BE2C (cell line): ENCODE measurements around the gene SPTLC1.

Experiments used
- DNase-seq: peaks from one replicate; pipeline ENCODE4 v3.0.0-alpha.2; 2020
- H3K27me3 ChIP-seq: fragments of 250-450 bp; sonication (Bioruptor Pico); 2 replicates; pipeline ENCODE4 v1.5.1; 2020; ENCODE audit warnings: mild to moderate bottlenecking
- H3K36me3 ChIP-seq: fragments of 250-450 bp; sonication (Bioruptor Pico); 2 replicates; pipeline ENCODE4 v1.5.1; 2020; ENCODE audit warnings: mild to moderate bottlenecking
- H3K4me1 ChIP-seq: fragments of 250-450 bp; sonication (Bioruptor Pico); 2 replicates; pipeline ENCODE4 v1.5.1; 2020
- H3K4me3 ChIP-seq: 2 replicates; pipeline ENCODE4 v1.5.1; 2011; ENCODE audit warnings: low read depth, low read length
- H3K9me3 ChIP-seq: fragments of 250-450 bp; sonication (Bioruptor Pico); 2 replicates; pipeline ENCODE4 v1.5.1; 2020
- CTCF ChIP-seq: IDR thresholded peaks from 2 replicates; pipeline ENCODE4 v1.5.1; 2012; ENCODE audit warnings: mild to moderate bottlenecking, low read depth, low read length

The SPTLC1 gene

GRCh38 chr9:92043002-92043401 is 72.2 kb downstream of the SPTLC1 start:
- Histone ChIP-seq H3K36me3 (peaks cover 40% of the 10 kb centered on the region), H3K4me1 (no peaks in the 10 kb centered on the region), H3K27me3 (no peaks in the 10 kb centered on the region), H3K9me3 (no peaks in the 10 kb centered on the region), H3K4me3 (no peak overlapping the region)
- DNase-seq, result no peak
- no peak for TF ChIP-seq CTCF

- Histone ChIP-seq H3K4me1 (no peaks in the 10 kb centered on the region), H3K4me3 (no peak overlapping the region), H3K36me3 (peaks cover 40% of the 10 kb centered on the region), H3K27me3 (no peaks in the 10 kb centered on the region), H3K9me3 (no peaks in the 10 kb centered on the region)
- no peak for DNase-seq
- no peak for TF ChIP-seq CTCF
These were observed 73.0 kb downstream of the SPTLC1 start for GRCh38 chr9:92042260-92042659.

- Histone ChIP-seq H3K36me3 (peaks cover 6% of the 10 kb centered on the region), H3K4me3 (no peak overlapping the region), H3K27me3 (no peaks in the 10 kb centered on the region), H3K9me3 (no peaks in the 10 kb centered on the region), H3K4me1 (no peaks in the 10 kb centered on the region)
- no peak for TF ChIP-seq CTCF
- no peak for DNase-seq
These were observed 78.5 kb downstream of the SPTLC1 start for GRCh38 chr9:92036756-92037155.

GRCh38 chr9:92036411-92036746 is 78.8 kb downstream of the SPTLC1 start:
- Histone ChIP-seq H3K36me3 (peaks cover 6% of the 10 kb centered on the region), H3K27me3 (no peaks in the 10 kb centered on the region), H3K4me3 (no peak overlapping the region), H3K4me1 (no peaks in the 10 kb centered on the region), H3K9me3 (no peaks in the 10 kb centered on the region)
- TF ChIP-seq CTCF, result no peak
- DNase-seq, result no peak

- no peak for DNase-seq
- no peak for TF ChIP-seq CTCF
- Histone ChIP-seq H3K4me3 (no peak overlapping the region), H3K36me3 (peaks cover 6% of the 10 kb centered on the region), H3K27me3 (no peaks in the 10 kb centered on the region), H3K9me3 (no peaks in the 10 kb centered on the region), H3K4me1 (no peaks in the 10 kb centered on the region)
These were observed 79.4 kb downstream of the SPTLC1 start for GRCh38 chr9:92035687-92036410.

GRCh38 chr9:92035146-92035545 is 80.1 kb downstream of the SPTLC1 start:
- TF ChIP-seq CTCF, result no peak
- no peaks in the 10 kb centered on the region for H3K9me3 ChIP-seq
- H3K4me1 ChIP-seq, result no peaks in the 10 kb centered on the region
- no peak overlapping the region for H3K4me3 ChIP-seq
- no peaks in the 10 kb centered on the region for H3K27me3 ChIP-seq
- H3K36me3 ChIP-seq, result peaks cover 6% of the 10 kb centered on the region
- no peak for DNase-seq
